Keratinocyte (primary cell): ENCODE results near the gene EIF4G2. TPM values are rescaled to one million over a fixed set of nuclear protein-coding genes. Genes with fewer than 3 reads are reported as not detected.

Experiments
- DNase-seq: peaks from one replicate; pipeline ENCODE4 v3.0.0-alpha.2; 2011; ENCODE audit warnings: low read depth, missing footprints, low spot score
- FAIRE-seq: peaks from 2 replicates; lab custom pipeline; 2011; peaks lifted over from hg19 to GRCh38; lab: Jason Lieb, UNC
- H2AFZ ChIP-seq: 2 replicates; pipeline ENCODE4 v1.6.0; 2012; ENCODE audit warnings: low read length, control low read depth, inconsistent platforms; ENCODE audit not compliant: control insufficient read depth
- H3K27ac ChIP-seq: 2 replicates; pipeline ENCODE4 v1.5.1; 2011; ENCODE audit warnings: low read length; ENCODE audit not compliant: control insufficient read depth, insufficient read depth
- H3K27me3 ChIP-seq: 3 replicates; pipeline ENCODE4 v1.6.0; 2011; ENCODE audit warnings: low read length; ENCODE audit not compliant: control insufficient read depth, insufficient read depth; ENCODE audit errors: extremely low read depth
- H3K36me3 ChIP-seq, 2 experiments: 2 replicates in 1 of 2; 3 replicates in 1 of 2; pipeline ENCODE4 v1.5.1; 2011; ENCODE audit warnings: low read length in 2 of 2, mild to moderate bottlenecking in 1 of 2; ENCODE audit not compliant: control insufficient read depth in 2 of 2, insufficient read depth in 2 of 2; ENCODE audit errors: extremely low read depth in 1 of 2
- H3K4me1 ChIP-seq: 3 replicates; pipeline ENCODE4 v1.5.1; 2011; ENCODE audit warnings: low read length; ENCODE audit not compliant: control insufficient read depth, insufficient read depth; ENCODE audit errors: extremely low read depth
- H3K4me2 ChIP-seq: 3 replicates; pipeline ENCODE4 v1.6.0; 2011; ENCODE audit warnings: low read depth, low read length; ENCODE audit not compliant: control insufficient read depth, insufficient read depth; ENCODE audit errors: extremely low read depth
- H3K4me3 ChIP-seq, 3 experiments: fragments of 200-600 bp in 1 of 3; sonication (generic) in 1 of 3; 2 replicates in 2 of 3; 3 replicates in 1 of 3; pipeline ENCODE4 v1.5.1; 2011 to 2016; ENCODE audit warnings: low read length in 3 of 3, mild to moderate bottlenecking in 3 of 3, control low read depth in 2 of 3, inconsistent platforms in 1 of 3, low read depth in 1 of 3, mixed read lengths in 1 of 3, mixed run types in 1 of 3, moderate library complexity in 1 of 3; ENCODE audit not compliant: control insufficient read depth in 2 of 3, insufficient read depth in 2 of 3; ENCODE audit errors: extremely low read depth in 1 of 3
- H3K79me2 ChIP-seq: 2 replicates; pipeline ENCODE4 v1.6.0; 2012; ENCODE audit warnings: low read length; ENCODE audit not compliant: control insufficient read depth, insufficient read depth
- H3K9ac ChIP-seq: 3 replicates; pipeline ENCODE4 v1.6.0; 2011; ENCODE audit warnings: low read length; ENCODE audit not compliant: control insufficient read depth, insufficient read depth; ENCODE audit errors: extremely low read depth
- H3K9me1 ChIP-seq: 3 replicates; pipeline ENCODE4 v1.6.0; 2011; ENCODE audit warnings: low read length; ENCODE audit not compliant: control insufficient read depth, insufficient read depth; ENCODE audit errors: extremely low read depth
- H3K9me3 ChIP-seq: 2 replicates; pipeline ENCODE4 v1.5.1; 2012; ENCODE audit warnings: low read depth, low read length; ENCODE audit not compliant: control insufficient read depth
- H4K20me1 ChIP-seq: 3 replicates; pipeline ENCODE4 v1.6.0; 2011; ENCODE audit warnings: low read length; ENCODE audit not compliant: control insufficient read depth, insufficient read depth; ENCODE audit errors: extremely low read depth
- CTCF ChIP-seq, 3 experiments: IDR thresholded peaks in 1 of 3; conservative IDR thresholded peaks in 1 of 3; optimal IDR thresholded peaks in 1 of 3; 2 replicates in 2 of 3; 3 replicates in 1 of 3; pipeline versions ENCODE3 to v1.5.1; 2011; ENCODE audit warnings: low read length in 3 of 3, mild to moderate bottlenecking in 3 of 3, moderate library complexity in 2 of 3, control low read depth in 1 of 3, inconsistent platforms in 1 of 3; ENCODE audit not compliant: insufficient read depth in 2 of 3; ENCODE audit errors: extremely low read depth in 1 of 3
- EZH2 ChIP-seq: IDR thresholded peaks from one replicate; pipeline ENCODE4 v1.6.1; 2012; ENCODE audit warnings: inconsistent platforms, mild to moderate bottlenecking, low read length, moderate library complexity
- dilution Hi-C: fragments of 300-500 bp; cut with MboI; formaldehyde crosslinking; loops from one replicate; pipeline ENCODE4 v1.7.0; 2020; ENCODE audit warnings: low sequenced_read_pairs; ENCODE audit not compliant: extremely low pct_ligation_motif_present
- polyA plus RNA-seq, 5 experiments: library from polyadenylated mRNA; depleted of rRNA in 3 of 5; stranded (reverse) in 3 of 5; stranded (forward) in 1 of 5; unstranded in 1 of 5; fragments of >200 nt; gene quantifications; 1 replicate in 1 of 5; 2 replicates in 3 of 5; 3 replicates in 1 of 5; pipeline versions ENCODE4 v1.2.1 to v1.2.3, GENCODE V29; 2011 to 2012; ENCODE audit warnings: missing spikeins in 2 of 5, low read depth in 1 of 5, low replicate concordance in 1 of 5
- small RNA-seq, 3 experiments: library from RNA; depleted of rRNA; stranded (forward); fragments of <200 nt; gene quantifications; one replicate each; pipeline ENCODE3, GENCODE V24; 2012; ENCODE audit warnings: low read depth in 3 of 3, low replicate concordance in 1 of 3; ENCODE audit not compliant: insufficient read length in 3 of 3

The EIF4G2 gene
- polyA plus RNA-seq, 1 donor (not counting 4 experiments of a cell fraction or from before 2014, with no cell fraction given): 643 TPM

GRCh38 chr11:10749476-10749875, 59.2 kb downstream of the EIF4G2 start:
- Histone ChIP-seq H3K79me2 (peaks cover 20% of the 10 kb centered on the region), H3K9me1 (no peaks in the 10 kb centered on the region), H3K9ac (no peak overlapping the region), H3K4me1 (peaks cover 7% of the 10 kb centered on the region), H3K4me3 (no peak overlapping the region), H3K27me3 (no peaks in the 10 kb centered on the region), H3K9me3 (no peaks in the 10 kb centered on the region), H3K36me3 (no peaks in the 10 kb centered on the region), H4K20me1 (no peaks in the 10 kb centered on the region), H3K27ac (no peak overlapping the region), H3K4me2 (no peak overlapping the region), H2AFZ (no peak overlapping the region)
- no peak for DNase-seq
- no peak for TF ChIP-seq EZH2
- no peak for TF ChIP-seq CTCF (optimal IDR thresholded peaks at IDR 0.05 in 1 of 3, IDR thresholded peaks at IDR 0.05 in 1 of 3, conservative IDR thresholded peaks at IDR 0.05 in 1 of 3; ENCODE audit: extremely low read depth in 1 of 3, insufficient read depth in 2 of 3, low read length in 3 of 3)
- no peak for FAIRE-seq
- dilution Hi-C loops: loop anchor here (25.0 kb wide), 1 partner anchor 237 kb away; no protein-coding TSS in a partner anchor

- dilution Hi-C loops: loop anchor here (25.0 kb wide), 1 partner anchor 235 kb away; no protein-coding TSS in a partner anchor
- FAIRE-seq: no peak
- H3K9me1 ChIP-seq: no peaks in the 10 kb centered on the region
These were observed 61.0 kb downstream of the EIF4G2 start for GRCh38 chr11:10747733-10748132.

More at GRCh38 chr11:10747733-10748132, 61.0 kb downstream of the EIF4G2 start:
- H3K4me2 ChIP-seq: no peak overlapping the region
- H3K27ac ChIP-seq: no peak overlapping the region
- no peaks in the 10 kb centered on the region for H4K20me1 ChIP-seq
- H3K9ac ChIP-seq: no peak overlapping the region
- H3K4me1 ChIP-seq: peaks cover 10% of the 10 kb centered on the region
- H3K9me3 ChIP-seq: no peaks in the 10 kb centered on the region
- no peak overlapping the region for H3K4me3 ChIP-seq
- H3K27me3 ChIP-seq: no peaks in the 10 kb centered on the region
- no peak for TF ChIP-seq CTCF (optimal IDR thresholded peaks at IDR 0.05 in 1 of 3, IDR thresholded peaks at IDR 0.05 in 1 of 3, conservative IDR thresholded peaks at IDR 0.05 in 1 of 3; ENCODE audit: extremely low read depth in 1 of 3, insufficient read depth in 2 of 3, low read length in 3 of 3)
- no peak for TF ChIP-seq EZH2
- no peak overlapping the region for H2AFZ ChIP-seq
- peaks cover 16% of the 10 kb centered on the region for H3K79me2 ChIP-seq
- DNase-seq: no peak
- no peaks in the 10 kb centered on the region for H3K36me3 ChIP-seq

Small RNAs within 50 kb of the gene (small RNA-seq; reads per million reads assigned to genes)
- 0 reads per million in 3 experiments for gene SNORD97

Other genes starting within 250 kb of the EIF4G2 start
- not detected in 3 replicates for gene LYVE1, start 240.3 kb downstream of the EIF4G2 start, polyA plus RNA-seq
- 0.37 to 0.71 TPM (median 0.51 TPM) in 3 replicates for gene IRAG1, start 115.2 kb downstream of the EIF4G2 start, polyA plus RNA-seq
- gene CTR9, start 57.7 kb downstream of the EIF4G2 start, polyA plus RNA-seq: 12.2 to 21.8 TPM (median 15.5 TPM) in 3 replicates
- 33.0 to 85.0 TPM (median 75.1 TPM) in 3 replicates for gene ZBED5, start 49.1 kb upstream of the EIF4G2 start, polyA plus RNA-seq